K562 (cell line): Measurements from ENCODE around the gene SETDB1. TPM values are rescaled to one million over a fixed set of nuclear protein-coding genes. Genes with fewer than 3 reads are reported as not detected.
A peak's percentile ranks its signal among the peaks of the same experiment; 100 is the strongest.

Experiments
- ATF1 ChIP-seq, 2 experiments: fragments of 450-650 bp in 1 of 2; IDR thresholded peaks; 2 replicates each; pipeline ENCODE4 v1.6.1; 2016; ENCODE audit warnings: missing compliant biosample characterization in 1 of 2, missing genetic modification characterization in 1 of 2
- CBFB ChIP-seq: sonication (generic); formaldehyde crosslinking; IDR thresholded peaks from 2 replicates; pipeline ENCODE4 v1.4.0; 2020; ENCODE audit warnings: mild to moderate bottlenecking, missing genetic modification reagents
- CREB1 ChIP-seq, 2 experiments: sonication (generic) in 1 of 2; formaldehyde crosslinking in 1 of 2; IDR thresholded peaks; 2 replicates each; pipeline versions ENCODE4 v1.6.1 to v1.8.0; 2012 to 2022; ENCODE audit warnings: inconsistent platforms in 1 of 2, mild to moderate bottlenecking in 1 of 2, missing genetic modification reagents in 1 of 2, moderate library complexity in 1 of 2
- FOXK2 ChIP-seq, 2 experiments: fragments of 450-650 bp; IDR thresholded peaks in 1 of 2; conservative IDR thresholded peaks in 1 of 2; 2 replicates each; pipeline ENCODE4 v1.6.1; 2016; ENCODE audit warnings: low read depth in 2 of 2, mild to moderate bottlenecking in 1 of 2
- FOXP1 ChIP-seq: sonication (generic); formaldehyde crosslinking; IDR thresholded peaks from 2 replicates; pipeline ENCODE4 v1.8.0; 2022; ENCODE audit warnings: mild to moderate bottlenecking, missing genetic modification reagents
- HMG20A ChIP-seq: fragments of 450-650 bp; formaldehyde crosslinking; conservative IDR thresholded peaks from 2 replicates; pipeline ENCODE4 v1.4.0; 2020; ENCODE audit warnings: mild to moderate bottlenecking, mixed read lengths
- JUND ChIP-seq, 2 experiments: IDR thresholded peaks; 2 replicates in 1 of 2; 3 replicates in 1 of 2; pipeline ENCODE4 v1.6.1; 2011; ENCODE audit warnings: borderline replicate concordance in 2 of 2, low read depth in 2 of 2, low read length in 2 of 2, improper control_type of control experiment in 1 of 2, missing biosample characterization in 1 of 2, missing genetic modification characterization in 1 of 2, missing genetic modification reagents in 1 of 2
- KDM1A ChIP-seq, 2 experiments: fragments of 450-650 bp; IDR thresholded peaks; 2 replicates each; pipeline ENCODE4 v1.6.1; 2016; ENCODE audit warnings: mild to moderate bottlenecking in 2 of 2
- KDM2B ChIP-seq: fragments of 250-450 bp; sonication (Bioruptor Pico); IDR thresholded peaks from 2 replicates; pipeline ENCODE4 v1.8.0; 2021; ENCODE audit warnings: mild to moderate bottlenecking, moderate library complexity
- MCM3 ChIP-seq: fragments of 450-650 bp; IDR thresholded peaks from 2 replicates; pipeline ENCODE4 v1.6.1; 2016
- MCM7 ChIP-seq, 2 experiments: fragments of 450-650 bp; IDR thresholded peaks; 2 replicates each; pipeline ENCODE4 v1.6.1; 2016 to 2018
- PCBP1 ChIP-seq: fragments of 200-400 bp; formaldehyde crosslinking; IDR thresholded peaks from 2 replicates; pipeline ENCODE4 v1.6.1; 2018; ENCODE audit warnings: mild to moderate bottlenecking, low read depth, low read length; ENCODE audit not compliant: poor library complexity, severe bottlenecking
- PPARD ChIP-seq: fragments of 250-450 bp; sonication (Bioruptor Pico); IDR thresholded peaks from 2 replicates; pipeline ENCODE4 v1.8.0; 2022; ENCODE audit warnings: inconsistent platforms, mild to moderate bottlenecking, moderate library complexity
- PTTG1 ChIP-seq: fragments of 450-650 bp; IDR thresholded peaks from 2 replicates; pipeline ENCODE4 v1.6.1; 2016; ENCODE audit warnings: low read depth, mild to moderate bottlenecking, missing genetic modification characterization, missing compliant biosample characterization
- RBBP5 ChIP-seq: fragments of 200-600 bp; sonication (generic); IDR thresholded peaks from 2 replicates; pipeline ENCODE4 v1.6.1; 2012; ENCODE audit warnings: borderline replicate concordance, mild to moderate bottlenecking, low read length, control low read depth, inconsistent platforms; ENCODE audit not compliant: insufficient read depth, poor library complexity, severe bottlenecking
- SREBF1 ChIP-seq: fragments of 150-350 bp; IDR thresholded peaks from 2 replicates; pipeline ENCODE4 v1.6.1; 2014; ENCODE audit warnings: antibody characterized with exemption, low read depth, low read length, borderline replicate concordance
- ZBTB33 ChIP-seq: sonication (generic); formaldehyde crosslinking; IDR thresholded peaks from 2 replicates; pipeline ENCODE4 v1.8.1; 2023; ENCODE audit warnings: mild to moderate bottlenecking, missing genetic modification reagents
- ZNF133 ChIP-seq: fragments of 250-450 bp; sonication (Bioruptor Pico); IDR thresholded peaks from 2 replicates; pipeline ENCODE4 v1.4.0; 2020; ENCODE audit warnings: mild to moderate bottlenecking
- ZNF445 ChIP-seq: fragments of 250-450 bp; sonication (Bioruptor Pico); IDR thresholded peaks from 2 replicates; pipeline ENCODE4 v1.4.0; 2020; ENCODE audit warnings: low read depth, mild to moderate bottlenecking, moderate library complexity
- polyA plus RNA-seq, 8 experiments: library from polyadenylated mRNA; depleted of rRNA in 4 of 8; stranded (reverse) in 5 of 8; unstranded in 3 of 8; fragments of >200 nt; fragmentation: Nextera tagmentation in 2 of 8; fragmentation: Illumina TruSeq in 1 of 8; extraction: Ambion mirVana in 2 of 8; extraction: Trizol in 1 of 8; gene quantifications; 2 replicates each; pipeline versions ENCODE4 v1.2.1 to v1.2.3, GENCODE V29; 2011 to 2014; ENCODE audit warnings: inconsistent platforms in 1 of 8, missing spikeins in 1 of 8
- total RNA-seq, 7 experiments: library from RNA; depleted of rRNA in 6 of 7; stranded (reverse); fragments of >200 nt in 6 of 7; fragmentation: Illumina TruSeq in 2 of 7; extraction: Trizol in 2 of 7; gene quantifications; 2 replicates each; pipeline versions ENCODE4 v1.2.1 to v1.2.3, GENCODE V29; 2011 to 2021; ENCODE audit warnings: low replicate concordance in 1 of 7
- TF ChIP-seq, protein P1 (sequence below): sonication (generic); formaldehyde crosslinking; IDR thresholded peaks from 2 replicates; pipeline ENCODE4 v1.8.1; 2023; ENCODE audit warnings: mild to moderate bottlenecking, missing genetic modification reagents
- TF ChIP-seq, protein P2 (sequence below), 2 experiments: IDR thresholded peaks; 2 replicates each; pipeline ENCODE4 v1.6.1; 2011; ENCODE audit warnings: borderline replicate concordance in 1 of 2, control low read depth in 1 of 2, low read depth in 1 of 2, low read length in 1 of 2, mild to moderate bottlenecking in 1 of 2, mixed read lengths in 1 of 2, moderate library complexity in 1 of 2; ENCODE audit not compliant: insufficient read depth in 1 of 2, insufficient read length in 1 of 2, poor library complexity in 1 of 2, severe bottlenecking in 1 of 2; ENCODE audit errors: extremely low read depth in 1 of 2

The SETDB1 gene
- total and polyA plus RNA-seq, 9 of the 15 experiments (the other 6 are each of a cell fraction or from before 2014, with no cell fraction given), result 21.5 to 64.4 (median 42.0) TPM

DNA sequence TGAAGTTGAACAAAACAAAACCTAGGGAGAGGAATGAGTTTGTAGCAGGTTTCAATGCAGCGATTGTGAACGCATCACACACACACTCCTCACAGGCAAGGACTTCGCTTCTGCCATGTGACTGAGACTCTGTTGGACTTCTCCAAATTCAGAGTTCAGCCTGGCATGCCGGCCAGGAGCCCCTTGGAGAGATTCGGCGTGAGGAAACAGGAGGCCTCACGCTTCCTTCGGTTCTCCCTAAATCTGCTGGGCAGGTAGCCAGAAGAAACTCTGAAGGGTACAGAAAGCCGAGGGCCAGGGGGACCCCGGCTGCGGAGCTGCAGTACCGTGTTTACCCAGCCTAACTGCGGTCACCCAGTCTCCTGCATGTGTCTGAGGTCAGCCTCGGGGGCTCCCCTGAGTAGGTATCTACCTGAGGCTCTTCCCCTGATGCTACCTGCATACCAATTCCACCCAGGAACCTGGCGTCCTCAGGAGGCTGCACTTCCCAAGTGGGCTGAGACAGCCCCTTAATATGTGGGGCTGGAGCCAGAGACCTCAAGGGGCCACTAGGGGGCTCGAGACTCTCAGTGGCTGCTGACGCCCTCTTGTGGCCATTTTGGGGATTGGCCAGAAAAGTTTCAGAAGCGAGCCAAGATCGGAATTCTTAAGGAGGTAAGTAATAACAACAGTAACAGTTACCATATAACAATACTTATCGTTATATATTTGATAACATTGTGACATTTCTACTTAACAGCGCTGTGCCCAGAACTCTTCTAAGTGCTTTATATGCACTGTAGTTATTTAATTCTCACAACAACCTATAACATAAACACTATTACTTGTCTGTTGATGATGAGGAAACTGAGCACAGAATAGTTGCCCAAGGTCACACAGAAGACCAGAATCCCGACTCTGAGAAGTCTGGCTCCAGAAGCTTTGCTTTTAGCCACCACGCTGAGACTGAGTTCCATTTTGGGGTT, 53.2 kb downstream of the SETDB1 start (continued):
- TF ChIP-seq KDM2B (CRISPR knock-in tag) (no peak), ZNF133 (CRISPR knock-in tag) (no peak), FOXP1 (CRISPR knock-in tag) (no peak), ZBTB33 (CRISPR knock-in tag) (peak; percentile 83), PCBP1 (no peak), SREBF1 (no peak), KDM1A (IDR thresholded peaks at IDR 0.05) (no peak), RBBP5 (no peak), JUND (IDR thresholded peaks at IDR 0.05; ENCODE audit: borderline replicate concordance, low read depth, low read length) (peak; percentile 72), JUND (tag; IDR thresholded peaks at IDR 0.05; ENCODE audit: borderline replicate concordance, low read depth, low read length) (0 out of 3 replicates have a peak, but pooled peaks have one; percentile 18), CBFB (CRISPR knock-in tag) (peak; percentile 82), ZNF445 (CRISPR knock-in tag) (no peak), MCM3 (no peak), FOXK2 (conservative IDR thresholded peaks at IDR 0.05 in 1 of 2, IDR thresholded peaks at IDR 0.05 in 1 of 2; ENCODE audit: low read depth in 2 of 2) (no peak), CREB1 (IDR thresholded peaks at IDR 0.05) (no peak), CREB1 (CRISPR knock-in tag; IDR thresholded peaks at IDR 0.05) (no peak), MCM7 (IDR thresholded peaks at IDR 0.05) (no peak), ATF1 (CRISPR knock-in tag; IDR thresholded peaks at IDR 0.05) (no peak), ATF1 (tag; IDR thresholded peaks at IDR 0.05) (no peak), PTTG1 (tag) (no peak), PPARD (CRISPR knock-in tag) (no peak), HMG20A (CRISPR knock-in tag) (no peak)
- TF ChIP-seq, protein P1, sequence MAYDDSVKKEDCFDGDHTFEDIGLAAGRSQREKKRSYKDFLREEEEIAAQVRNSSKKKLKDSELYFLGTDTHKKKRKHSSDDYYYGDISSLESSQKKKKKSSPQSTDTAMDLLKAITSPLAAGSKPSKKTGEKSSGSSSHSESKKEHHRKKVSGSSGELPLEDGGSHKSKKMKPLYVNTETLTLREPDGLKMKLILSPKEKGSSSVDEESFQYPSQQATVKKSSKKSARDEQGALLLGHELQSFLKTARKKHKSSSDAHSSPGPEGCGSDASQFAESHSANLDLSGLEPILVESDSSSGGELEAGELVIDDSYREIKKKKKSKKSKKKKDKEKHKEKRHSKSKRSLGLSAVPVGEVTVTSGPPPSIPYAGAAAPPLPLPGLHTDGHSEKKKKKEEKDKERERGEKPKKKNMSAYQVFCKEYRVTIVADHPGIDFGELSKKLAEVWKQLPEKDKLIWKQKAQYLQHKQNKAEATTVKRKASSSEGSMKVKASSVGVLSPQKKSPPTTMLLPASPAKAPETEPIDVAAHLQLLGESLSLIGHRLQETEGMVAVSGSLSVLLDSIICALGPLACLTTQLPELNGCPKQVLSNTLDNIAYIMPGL (CRISPR knock-in tag), result peak; percentile 86; the same call in 1 of the 2 replicates
- TF ChIP-seq, protein P2, sequence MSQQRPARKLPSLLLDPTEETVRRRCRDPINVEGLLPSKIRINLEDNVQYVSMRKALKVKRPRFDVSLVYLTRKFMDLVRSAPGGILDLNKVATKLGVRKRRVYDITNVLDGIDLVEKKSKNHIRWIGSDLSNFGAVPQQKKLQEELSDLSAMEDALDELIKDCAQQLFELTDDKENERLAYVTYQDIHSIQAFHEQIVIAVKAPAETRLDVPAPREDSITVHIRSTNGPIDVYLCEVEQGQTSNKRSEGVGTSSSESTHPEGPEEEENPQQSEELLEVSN (IDR thresholded peaks at IDR 0.05; ENCODE audit: borderline replicate concordance in 1 of 2, extremely low read depth in 1 of 2, insufficient read depth in 1 of 2, insufficient read length in 1 of 2, low read depth in 1 of 2, low read length in 1 of 2, poor library complexity in 1 of 2, severe bottlenecking in 1 of 2), result no peak
